DND-41 (cell line): ENCODE data around the gene SRGAP2C.
"Not testable (repeated sequence)": the region's sequence is repeated elsewhere in the genome, so short reads cannot be mapped to it uniquely, and the experiment has no call there.

Experiments used
- CTCF ChIP-seq: IDR thresholded peaks from 2 replicates; pipeline ENCODE4 v1.5.1; 2012; ENCODE audit warnings: borderline replicate concordance, low read length, moderate library complexity, mild to moderate bottlenecking; ENCODE audit not compliant: poor library complexity, severe bottlenecking; ENCODE audit errors: extremely low read depth
- EZH2 ChIP-seq: IDR thresholded peaks from 3 replicates; pipeline ENCODE4 v1.6.1; 2012; ENCODE audit warnings: borderline replicate concordance, low read depth, mild to moderate bottlenecking, moderate library complexity, low read length, inconsistent platforms; ENCODE audit not compliant: severe bottlenecking

- TF ChIP-seq EZH2, CTCF: not testable (repeated sequence)
These were observed 23.4 kb upstream of the SRGAP2C start for GRCh38 chr1:121161199-121161901.
